Tibial nerve (tissue), 3 donors: ENCODE measurements around the gene TOMM6.

ENCODE experiments used
- POLR2A ChIP-seq, 2 donors: fragments of 450-650 bp; IDR thresholded peaks; one replicate each; pipeline ENCODE4 v1.6.1; 2017; ENCODE audit warnings: antibody characterized with exemption in 2 of 2, mild to moderate bottlenecking in 2 of 2, moderate library complexity in 2 of 2
- TF ChIP-seq, protein P1 (sequence below), 5 experiments: fragments of 200-600 bp in 3 of 5; fragments of 450-650 bp in 2 of 5; sonication (generic) in 3 of 5; IDR thresholded peaks; one replicate each; pipeline ENCODE4 v1.5.1; 2016 to 2019; ENCODE audit warnings: antibody characterized with exemption in 5 of 5, mild to moderate bottlenecking in 3 of 5, moderate library complexity in 2 of 5

DNA sequence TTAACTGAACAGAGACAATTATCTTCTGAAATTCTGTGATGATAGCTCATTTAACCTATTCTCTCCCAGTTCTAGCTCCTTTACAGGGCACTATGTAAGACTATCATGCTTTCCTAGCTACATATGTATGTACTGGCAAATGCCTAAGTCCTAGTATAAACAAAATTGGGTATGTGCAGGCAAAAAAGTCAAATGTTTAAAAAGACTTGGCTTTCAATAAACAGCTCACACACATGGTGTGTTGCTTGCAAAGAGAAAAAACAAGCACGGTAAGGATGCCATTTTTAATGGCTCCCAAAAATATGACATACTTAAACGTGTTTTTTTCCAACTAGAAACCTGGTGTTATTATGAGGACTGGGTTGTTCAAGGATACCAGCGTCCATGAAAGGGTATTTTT is 44.8 kb downstream of the TOMM6 start:
- TF ChIP-seq, protein P1, sequence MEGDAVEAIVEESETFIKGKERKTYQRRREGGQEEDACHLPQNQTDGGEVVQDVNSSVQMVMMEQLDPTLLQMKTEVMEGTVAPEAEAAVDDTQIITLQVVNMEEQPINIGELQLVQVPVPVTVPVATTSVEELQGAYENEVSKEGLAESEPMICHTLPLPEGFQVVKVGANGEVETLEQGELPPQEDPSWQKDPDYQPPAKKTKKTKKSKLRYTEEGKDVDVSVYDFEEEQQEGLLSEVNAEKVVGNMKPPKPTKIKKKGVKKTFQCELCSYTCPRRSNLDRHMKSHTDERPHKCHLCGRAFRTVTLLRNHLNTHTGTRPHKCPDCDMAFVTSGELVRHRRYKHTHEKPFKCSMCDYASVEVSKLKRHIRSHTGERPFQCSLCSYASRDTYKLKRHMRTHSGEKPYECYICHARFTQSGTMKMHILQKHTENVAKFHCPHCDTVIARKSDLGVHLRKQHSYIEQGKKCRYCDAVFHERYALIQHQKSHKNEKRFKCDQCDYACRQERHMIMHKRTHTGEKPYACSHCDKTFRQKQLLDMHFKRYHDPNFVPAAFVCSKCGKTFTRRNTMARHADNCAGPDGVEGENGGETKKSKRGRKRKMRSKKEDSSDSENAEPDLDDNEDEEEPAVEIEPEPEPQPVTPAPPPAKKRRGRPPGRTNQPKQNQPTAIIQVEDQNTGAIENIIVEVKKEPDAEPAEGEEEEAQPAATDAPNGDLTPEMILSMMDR (IDR thresholded peaks at IDR 0.05): no peak
- no peak for TF ChIP-seq POLR2A (IDR thresholded peaks at IDR 0.05)
